Activated CD4-positive, alpha-beta T cell treated with anti-CD3 and anti-CD28 coated beads, Interleukin-2, amount 10 ng/mL, durations not matched to agents 7 days and 5 days (primary cell): ENCODE measurements around the gene NOP58. TPM values are rescaled to one million over a fixed set of nuclear protein-coding genes. Genes with fewer than 3 reads are reported as not detected.
"Not testable (repeated sequence)": the region's sequence is repeated elsewhere in the genome, so short reads cannot be mapped to it uniquely, and the experiment has no call there.

Experiments
- CTCF ChIA-PET: fragments of 350-600 bp; sonication (Branson Sonifier 250); formaldehyde crosslinking; loops from one replicate; lab custom pipeline; 2021; ENCODE audit warnings: antibody characterized with exemption; lab: Charles Lee
- POLR2A ChIA-PET: fragments of 350-600 bp; sonication (Branson Sonifier 250); formaldehyde crosslinking; loops from one replicate; lab custom pipeline; 2021; ENCODE audit warnings: antibody characterized with exemption; lab: Charles Lee
- DNase-seq: peaks from one replicate; pipeline ENCODE4 v3.0.0-alpha.2; 2020
- H3K27ac Mint-ChIP-seq: one replicate; pipeline ENCODE4 v1.8.0; 2021; ENCODE audit warnings: mild to moderate bottlenecking, moderate library complexity, mixed read lengths
- H3K27me3 Mint-ChIP-seq: one replicate; pipeline ENCODE4 v1.8.0; 2021; ENCODE audit warnings: mixed read lengths
- H3K36me3 Mint-ChIP-seq: one replicate; pipeline ENCODE4 v1.8.0; 2021; ENCODE audit warnings: low read depth, mixed read lengths
- H3K4me1 Mint-ChIP-seq: one replicate; pipeline ENCODE4 v1.8.0; 2021; ENCODE audit warnings: mixed read lengths
- H3K4me3 Mint-ChIP-seq: one replicate; pipeline ENCODE4 v1.8.0; 2021; ENCODE audit warnings: mild to moderate bottlenecking, moderate library complexity, mixed read lengths
- H3K9me3 Mint-ChIP-seq: one replicate; pipeline ENCODE4 v1.8.0; 2021; ENCODE audit warnings: mixed read lengths
- total RNA-seq, 2 experiments: library from RNA; stranded (reverse); gene quantifications; one replicate each; pipeline ENCODE4 v1.2.3, GENCODE V29; 2021

Gene NOP58
- total RNA-seq, 2 experiments from 2014 or later, result 102 to 104 TPM

- ChIA-PET POLR2A (interaction anchor here (0.5 kb wide), 1 partner anchor 9 kb away, joined by 4 read pairs; no protein-coding TSS in a partner anchor), CTCF (interaction anchor here (0.8 to 1.3 kb wide), 3 partner anchors 9 to 23 kb away, joined by 3 to 5 read pairs (median 3); no protein-coding TSS in a partner anchor)
- H3K27me3 Mint-ChIP-seq, DNase-seq, H3K9me3 Mint-ChIP-seq, H3K4me3 Mint-ChIP-seq: not testable (repeated sequence)
- Mint-ChIP-seq H3K36me3 (peaks cover 26% of the 10 kb centered on the region), H3K4me1 (peaks cover 36% of the 10 kb centered on the region), H3K27ac (peak overlapping the region; percentile 41)
Observed at GRCh38 chr2:202276078-202276720, 10.6 kb downstream of the NOP58 start.

GRCh38 chr2:202278036-202278760 is 12.6 kb downstream of the NOP58 start:
- no peak for DNase-seq
- Mint-ChIP-seq H3K4me3 (no peak overlapping the region), H3K27ac (peak overlapping the region; percentile 73), H3K36me3 (peaks cover 40% of the 10 kb centered on the region), H3K4me1 (peaks cover 27% of the 10 kb centered on the region), H3K27me3 (no peaks in the 10 kb centered on the region), H3K9me3 (no peaks in the 10 kb centered on the region)
- CTCF ChIA-PET, result interaction anchor here (0.6 to 2.1 kb wide), 10 partner anchors 9 to 1314 kb away, joined by 3 to 9 read pairs (median 3); no protein-coding TSS in a partner anchor
- POLR2A ChIA-PET, result interaction anchor here (0.6 kb wide), 1 partner anchor 9 kb away, joined by 3 read pairs; no protein-coding TSS in a partner anchor

- Mint-ChIP-seq H3K4me3 (no peak overlapping the region), H3K4me1 (peaks cover 27% of the 10 kb centered on the region), H3K36me3 (peaks cover 40% of the 10 kb centered on the region), H3K9me3 (no peaks in the 10 kb centered on the region), H3K27ac (peak overlapping the region; percentile 50), H3K27me3 (no peaks in the 10 kb centered on the region)
- POLR2A ChIA-PET, result no interaction called here
- CTCF ChIA-PET, result interaction anchor here (0.7 to 2.1 kb wide), 2 partner anchors 11 to 65 kb away, joined by 3 to 9 read pairs; no protein-coding TSS in a partner anchor
- no peak for DNase-seq
Observed at GRCh38 chr2:202278944-202279343, 13.4 kb downstream of the NOP58 start.

- Mint-ChIP-seq H3K27me3 (no peaks in the 10 kb centered on the region), H3K36me3 (peaks cover 53% of the 10 kb centered on the region), H3K27ac (no peak overlapping the region), H3K4me1 (peaks cover under 1% of the 10 kb centered on the region), H3K9me3 (no peaks in the 10 kb centered on the region), H3K4me3 (no peak overlapping the region)
- no peak for DNase-seq
- ChIA-PET CTCF (interaction anchor here (0.6 to 1.1 kb wide), 5 partner anchors 8 to 1656 kb away, joined by 3 to 6 read pairs (median 4); no protein-coding TSS in a partner anchor), POLR2A (no interaction called here)
Observed at GRCh38 chr2:202286595-202286994, 21.0 kb downstream of the NOP58 start.

GRCh38 chr2:202289394-202290204 is 24.0 kb downstream of the NOP58 start:
- Mint-ChIP-seq H3K27me3 (no peaks in the 10 kb centered on the region), H3K36me3 (peaks cover 51% of the 10 kb centered on the region), H3K9me3 (no peaks in the 10 kb centered on the region), H3K27ac (no peak overlapping the region), H3K4me3 (no peak overlapping the region), H3K4me1 (no peaks in the 10 kb centered on the region)
- POLR2A ChIA-PET, result no interaction called here
- CTCF ChIA-PET, result interaction anchor here (0.6 to 1.7 kb wide), 2 partner anchors 12 to 218 kb away, joined by 3 to 4 read pairs; no protein-coding TSS in a partner anchor
- DNase-seq, result no peak

- POLR2A ChIA-PET, result no interaction called here
- Mint-ChIP-seq H3K27ac (no peak overlapping the region), H3K27me3 (no peaks in the 10 kb centered on the region), H3K4me1 (no peaks in the 10 kb centered on the region), H3K9me3 (no peaks in the 10 kb centered on the region), H3K4me3 (no peak overlapping the region), H3K36me3 (peaks cover 48% of the 10 kb centered on the region)
- CTCF ChIA-PET, result no interaction called here
- no peak for DNase-seq
Observed at GRCh38 chr2:202290316-202290715, 24.8 kb downstream of the NOP58 start.

- Mint-ChIP-seq H3K27me3 (no peaks in the 10 kb centered on the region), H3K4me3 (no peak overlapping the region), H3K9me3 (no peaks in the 10 kb centered on the region), H3K4me1 (peaks cover 3% of the 10 kb centered on the region), H3K36me3 (peaks cover 49% of the 10 kb centered on the region), H3K27ac (no peak overlapping the region)
- POLR2A ChIA-PET, result no interaction called here
- DNase-seq, result no peak
- CTCF ChIA-PET, result no interaction called here
Observed at GRCh38 chr2:202290970-202291369, 25.4 kb downstream of the NOP58 start.

GRCh38 chr2:202299712-202300111 is 34.1 kb downstream of the NOP58 start:
- POLR2A ChIA-PET, result no interaction called here
- CTCF ChIA-PET, result interaction anchor here (0.7 to 0.8 kb wide), 2 partner anchors 24 to 1241 kb away, joined by 5 read pairs; no protein-coding TSS in a partner anchor
- Mint-ChIP-seq H3K4me1 (peaks cover 23% of the 10 kb centered on the region), H3K4me3 (no peak overlapping the region), H3K36me3 (peaks cover 65% of the 10 kb centered on the region), H3K27ac (peak overlapping the region; percentile 77), H3K27me3 (no peaks in the 10 kb centered on the region), H3K9me3 (no peaks in the 10 kb centered on the region)
- DNase-seq, result no peak

- Mint-ChIP-seq H3K9me3 (no peaks in the 10 kb centered on the region), H3K4me1 (peaks cover 5% of the 10 kb centered on the region), H3K36me3 (peaks cover 47% of the 10 kb centered on the region), H3K27me3 (no peaks in the 10 kb centered on the region), H3K4me3 (no peak overlapping the region), H3K27ac (no peak overlapping the region)
- ChIA-PET CTCF (interaction anchor here (1.0 to 4.6 kb wide), 2 partner anchors 10 to 28 kb away, joined by 3 to 16 read pairs; no protein-coding TSS in a partner anchor), POLR2A (no interaction called here)
- DNase-seq, result no peak
Observed at GRCh38 chr2:202306034-202306433, 40.5 kb downstream of the NOP58 start.

GRCh38 chr2:202307690-202308089 is 42.1 kb downstream of the NOP58 start:
- no peak for DNase-seq
- no peaks in the 10 kb centered on the region for H3K9me3 Mint-ChIP-seq
- H3K27ac Mint-ChIP-seq, result no peak overlapping the region
- ChIA-PET POLR2A (no interaction called here), CTCF (interaction anchor here (0.6 to 4.6 kb wide), 4 partner anchors 9 to 416 kb away, joined by 3 to 16 read pairs (median 3); no protein-coding TSS in a partner anchor)
- no peaks in the 10 kb centered on the region for H3K27me3 Mint-ChIP-seq
- H3K4me1 Mint-ChIP-seq, result no peaks in the 10 kb centered on the region
- H3K4me3 Mint-ChIP-seq, result no peak overlapping the region
- H3K36me3 Mint-ChIP-seq, result peaks cover 39% of the 10 kb centered on the region

- Mint-ChIP-seq H3K36me3 (peaks cover 12% of the 10 kb centered on the region), H3K27ac (peak overlapping the region; percentile 19), H3K9me3 (no peaks in the 10 kb centered on the region), H3K4me1 (no peaks in the 10 kb centered on the region), H3K4me3 (no peak overlapping the region), H3K27me3 (no peaks in the 10 kb centered on the region)
- ChIA-PET CTCF (no interaction called here), POLR2A (interaction anchor here (0.6 kb wide), 1 partner anchor 65 kb away, joined by 3 read pairs; no protein-coding TSS in a partner anchor)
- no peak for DNase-seq
Observed at GRCh38 chr2:202311823-202312388, 46.3 kb downstream of the NOP58 start.

GRCh38 chr2:202314116-202314515 is 48.6 kb downstream of the NOP58 start:
- CTCF ChIA-PET, result interaction anchor here (1.0 kb wide), 1 partner anchor 92 kb away, joined by 4 read pairs; no protein-coding TSS in a partner anchor

More at GRCh38 chr2:202314116-202314515, 48.6 kb downstream of the NOP58 start:
- H3K4me1 Mint-ChIP-seq, result no peaks in the 10 kb centered on the region
- H3K4me3 Mint-ChIP-seq, result no peak overlapping the region
- no peaks in the 10 kb centered on the region for H3K9me3 Mint-ChIP-seq
- no peak for DNase-seq
- POLR2A ChIA-PET, result no interaction called here
- H3K27me3 Mint-ChIP-seq, result no peaks in the 10 kb centered on the region
- peaks cover 9% of the 10 kb centered on the region for H3K36me3 Mint-ChIP-seq
- H3K27ac Mint-ChIP-seq, result no peak overlapping the region
